Gastrocnemius medialis (tissue), 4 donors: ENCODE results near the gene HABP4.

ENCODE experiments used
- POLR2A ChIP-seq, 2 donors: fragments of 450-650 bp; IDR thresholded peaks; one replicate each; pipeline ENCODE4 v1.6.1; 2017; ENCODE audit warnings: antibody characterized with exemption in 2 of 2, mild to moderate bottlenecking in 2 of 2, moderate library complexity in 2 of 2
- TF ChIP-seq, protein P1 (sequence below), 5 experiments: fragments of 450-650 bp in 3 of 5; fragments of 200-600 bp in 2 of 5; sonication (generic) in 2 of 5; IDR thresholded peaks in 4 of 5; conservative IDR thresholded peaks in 1 of 5; 1 replicate in 4 of 5; 2 replicates in 1 of 5; pipeline ENCODE4 v1.5.1; 2016 to 2019; ENCODE audit warnings: antibody characterized with exemption in 5 of 5, mild to moderate bottlenecking in 3 of 5, moderate library complexity in 3 of 5

DNA sequence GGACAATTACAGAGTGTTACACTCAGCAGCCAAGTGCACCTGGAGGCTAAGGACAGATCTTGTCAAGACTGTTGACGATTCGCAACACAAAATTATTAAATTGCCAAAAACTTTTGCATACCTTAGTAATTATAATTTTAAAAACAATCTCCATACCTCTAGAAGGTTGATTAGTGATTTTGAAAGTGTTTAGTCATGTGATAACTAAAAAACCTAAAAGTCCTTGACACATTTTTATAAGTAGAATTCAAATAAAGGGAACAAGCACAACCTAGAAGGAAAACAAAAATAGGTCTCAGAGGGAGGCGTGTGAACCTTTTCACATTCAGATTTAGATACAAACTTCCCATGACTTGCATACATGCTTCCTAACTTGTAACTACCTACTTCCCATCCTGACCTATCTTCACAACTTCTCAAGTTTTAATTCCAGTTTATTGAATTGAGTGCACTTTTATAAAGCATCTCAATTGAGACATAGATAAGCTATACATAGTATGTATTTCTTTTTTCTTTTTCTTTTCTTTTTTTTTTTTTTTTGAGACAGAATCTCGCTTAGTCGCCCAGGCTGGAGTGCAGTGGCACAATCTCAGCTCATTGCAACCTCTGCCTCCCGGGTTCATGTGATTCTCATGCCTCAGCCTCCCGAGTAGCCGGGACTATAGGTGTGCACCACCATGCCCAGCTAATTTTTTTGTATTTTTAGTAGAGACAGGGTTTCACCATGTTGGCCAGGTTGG is 37.6 kb upstream of the HABP4 start:
- TF ChIP-seq POLR2A (IDR thresholded peaks at IDR 0.05), result no peak
- TF ChIP-seq, protein P1, sequence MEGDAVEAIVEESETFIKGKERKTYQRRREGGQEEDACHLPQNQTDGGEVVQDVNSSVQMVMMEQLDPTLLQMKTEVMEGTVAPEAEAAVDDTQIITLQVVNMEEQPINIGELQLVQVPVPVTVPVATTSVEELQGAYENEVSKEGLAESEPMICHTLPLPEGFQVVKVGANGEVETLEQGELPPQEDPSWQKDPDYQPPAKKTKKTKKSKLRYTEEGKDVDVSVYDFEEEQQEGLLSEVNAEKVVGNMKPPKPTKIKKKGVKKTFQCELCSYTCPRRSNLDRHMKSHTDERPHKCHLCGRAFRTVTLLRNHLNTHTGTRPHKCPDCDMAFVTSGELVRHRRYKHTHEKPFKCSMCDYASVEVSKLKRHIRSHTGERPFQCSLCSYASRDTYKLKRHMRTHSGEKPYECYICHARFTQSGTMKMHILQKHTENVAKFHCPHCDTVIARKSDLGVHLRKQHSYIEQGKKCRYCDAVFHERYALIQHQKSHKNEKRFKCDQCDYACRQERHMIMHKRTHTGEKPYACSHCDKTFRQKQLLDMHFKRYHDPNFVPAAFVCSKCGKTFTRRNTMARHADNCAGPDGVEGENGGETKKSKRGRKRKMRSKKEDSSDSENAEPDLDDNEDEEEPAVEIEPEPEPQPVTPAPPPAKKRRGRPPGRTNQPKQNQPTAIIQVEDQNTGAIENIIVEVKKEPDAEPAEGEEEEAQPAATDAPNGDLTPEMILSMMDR (IDR thresholded peaks at IDR 0.05 in 4 of 5, conservative IDR thresholded peaks at IDR 0.05 in 1 of 5), result no peak
